Uterus (tissue), 2 donors: ENCODE data around the gene CD164L2.

ENCODE experiments used
- CTCF ChIP-seq, 4 experiments: fragments of 200-600 bp in 2 of 4; fragments of 450-650 bp in 2 of 4; sonication (generic) in 2 of 4; IDR thresholded peaks; one replicate each; pipeline ENCODE4 v1.5.1; 2016 to 2019; ENCODE audit warnings: antibody characterized with exemption in 4 of 4, mild to moderate bottlenecking in 2 of 4, moderate library complexity in 1 of 4
- POLR2A ChIP-seq, 2 donors: fragments of 450-650 bp; IDR thresholded peaks; one replicate each; pipeline ENCODE4 v1.6.1; 2016; ENCODE audit warnings: antibody characterized with exemption in 2 of 2, mild to moderate bottlenecking in 1 of 2, moderate library complexity in 1 of 2

- TF ChIP-seq CTCF (IDR thresholded peaks at IDR 0.05) (no peak), POLR2A (IDR thresholded peaks at IDR 0.05) (no peak)
Measured at GRCh38 chr1:27427816-27428315, 44.7 kb upstream of the CD164L2 start.
